Mesenchymal stem cell (in vitro differentiated cells and primary cell): ENCODE measurements around the gene PRSS57.

Source experiments
- DNase-seq: peaks from one replicate; pipeline ENCODE4 v3.0.0-alpha.2; 2013
- H2AFZ ChIP-seq: one replicate; pipeline ENCODE4 v1.6.1; 2013; ENCODE audit warnings: low read depth, mild to moderate bottlenecking, control low read depth, inconsistent platforms, low read length, moderate library complexity
- H2AK5ac ChIP-seq: 2 replicates; pipeline ENCODE4 v1.6.1; 2013; ENCODE audit warnings: low read length, moderate library complexity, mild to moderate bottlenecking, inconsistent platforms; ENCODE audit not compliant: severe bottlenecking
- H2BK120ac ChIP-seq: one replicate; pipeline ENCODE4 v1.6.1; 2013; ENCODE audit warnings: low read depth, mild to moderate bottlenecking, inconsistent platforms, low read length, moderate library complexity
- H2BK12ac ChIP-seq, 2 experiments: one replicate each; pipeline ENCODE4 v1.6.1; 2013; ENCODE audit warnings: inconsistent platforms in 2 of 2, low read length in 2 of 2, mild to moderate bottlenecking in 2 of 2, moderate library complexity in 2 of 2, control low read depth in 1 of 2
- H2BK15ac ChIP-seq: one replicate; pipeline ENCODE4 v1.6.1; 2013; ENCODE audit warnings: mild to moderate bottlenecking, low read depth, inconsistent platforms; ENCODE audit not compliant: poor library complexity, severe bottlenecking
- H2BK5ac ChIP-seq: 2 replicates; pipeline ENCODE4 v1.6.1; 2013; ENCODE audit warnings: low read depth, mild to moderate bottlenecking, low read length, control low read depth, inconsistent platforms; ENCODE audit not compliant: poor library complexity, severe bottlenecking
- H3K14ac ChIP-seq, 2 experiments: one replicate each; pipeline ENCODE4 v1.6.1; 2013; ENCODE audit warnings: inconsistent platforms in 2 of 2, low read length in 2 of 2, control low read depth in 1 of 2, mild to moderate bottlenecking in 1 of 2, moderate library complexity in 1 of 2
- H3K18ac ChIP-seq, 2 experiments: one replicate each; pipeline ENCODE4 v1.6.1; 2013; ENCODE audit warnings: inconsistent platforms in 2 of 2, low read length in 2 of 2, control low read depth in 1 of 2, low read depth in 1 of 2, mild to moderate bottlenecking in 1 of 2
- H3K23ac ChIP-seq, 2 experiments: one replicate each; pipeline ENCODE4 v1.6.1; 2013; ENCODE audit warnings: inconsistent platforms in 2 of 2, low read length in 2 of 2, mild to moderate bottlenecking in 2 of 2, moderate library complexity in 2 of 2, control low read depth in 1 of 2
- H3K27ac ChIP-seq: 2 replicates; pipeline ENCODE4 v1.5.1; 2013; ENCODE audit warnings: mild to moderate bottlenecking, moderate library complexity, low read length, control low read depth, inconsistent platforms; ENCODE audit not compliant: poor library complexity, severe bottlenecking
- H3K27me3 ChIP-seq, 2 experiments: 2 replicates each; pipeline versions ENCODE4 v1.6.1 to v1.7.0; 2013; ENCODE audit warnings: low read length in 2 of 2, mild to moderate bottlenecking in 2 of 2, moderate library complexity in 2 of 2, control low read depth in 1 of 2, inconsistent platforms in 1 of 2; ENCODE audit not compliant: control insufficient read depth in 1 of 2, insufficient read depth in 1 of 2
- H3K36me3 ChIP-seq, 2 experiments: 2 replicates each; pipeline versions ENCODE4 v1.6.1 to v1.7.0; 2013; ENCODE audit warnings: low read length in 2 of 2, control low read depth in 1 of 2, inconsistent platforms in 1 of 2, low read depth in 1 of 2, mild to moderate bottlenecking in 1 of 2; ENCODE audit not compliant: insufficient read depth in 2 of 2, control insufficient read depth in 1 of 2
- H3K4ac ChIP-seq, 2 experiments: one replicate each; pipeline ENCODE4 v1.6.1; 2013; ENCODE audit warnings: inconsistent platforms in 2 of 2, low read length in 2 of 2, mild to moderate bottlenecking in 2 of 2, moderate library complexity in 2 of 2, control low read depth in 1 of 2, low read depth in 1 of 2
- H3K4me1 ChIP-seq: 2 replicates; pipeline ENCODE4 v1.6.1; 2013; ENCODE audit warnings: low read depth, low read length, control low read depth; ENCODE audit not compliant: control insufficient read depth, insufficient read depth
- H3K4me2 ChIP-seq: 2 replicates; pipeline ENCODE4 v1.6.1; 2013; ENCODE audit warnings: low read length, mild to moderate bottlenecking, inconsistent platforms; ENCODE audit not compliant: poor library complexity, severe bottlenecking
- H3K4me3 ChIP-seq, 2 experiments: 2 replicates each; pipeline versions ENCODE4 v1.5.1 to v1.7.0; 2013; ENCODE audit warnings: low read length in 2 of 2, mild to moderate bottlenecking in 2 of 2, control low read depth in 1 of 2, low read depth in 1 of 2; ENCODE audit not compliant: insufficient read depth in 1 of 2
- H3K79me1 ChIP-seq: replicated peaks from 2 replicates; pipeline ENCODE4 v1.6.1; 2013; ENCODE audit warnings: mild to moderate bottlenecking, control low read depth, low read length, inconsistent platforms; ENCODE audit not compliant: poor library complexity, severe bottlenecking
- H3K9ac ChIP-seq: 2 replicates; pipeline ENCODE4 v1.7.0; 2013; ENCODE audit warnings: mild to moderate bottlenecking, low read length, moderate library complexity
- H3K9me3 ChIP-seq: 2 replicates; pipeline ENCODE4 v1.7.0; 2013; ENCODE audit warnings: mild to moderate bottlenecking, low read length; ENCODE audit not compliant: control insufficient read depth
- H4K8ac ChIP-seq: one replicate; pipeline ENCODE4 v1.6.1; 2013; ENCODE audit warnings: inconsistent platforms, mild to moderate bottlenecking, low read length, moderate library complexity
- H4K91ac ChIP-seq: one replicate; pipeline ENCODE4 v1.6.1; 2013; ENCODE audit warnings: mild to moderate bottlenecking, low read length, inconsistent platforms
- WGBS: methylation state at CpG from one replicate; pipeline ENCODE4 v1.1.7; 2013; ENCODE audit warnings: mixed read lengths; 5-methylcytosine and 5-hydroxymethylcytosine counted together

PRSS57 gene

DNA sequence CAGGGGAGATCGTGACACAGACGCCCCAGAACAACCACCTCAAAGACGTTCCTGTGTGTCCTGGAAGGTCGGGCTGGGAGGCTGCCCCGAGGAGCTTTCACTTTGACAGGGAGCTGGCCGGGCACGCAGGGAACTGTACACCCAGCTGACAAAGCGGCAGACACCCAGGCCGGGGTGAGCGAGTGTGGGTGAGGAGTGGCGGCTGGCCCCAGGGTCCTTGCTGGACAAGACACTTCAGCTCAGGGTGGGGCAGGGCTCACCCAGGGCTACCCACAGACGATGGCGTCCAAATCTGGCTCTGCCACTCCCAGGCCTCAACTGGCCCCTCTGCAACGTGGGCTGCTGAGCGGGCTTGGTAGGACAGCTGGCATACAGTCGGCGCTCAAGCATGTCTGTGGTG, 53.5 kb downstream of the PRSS57 start:
- H3K23ac ChIP-seq, result no peak overlapping the region
- H2BK12ac ChIP-seq, result no peak overlapping the region
- no peak overlapping the region for H4K8ac ChIP-seq
- WGBS, result 89% methylated on average over 17 of the region's 17 CpGs
- H3K4me3 ChIP-seq, result no peak overlapping the region
- DNase-seq, result no peak
- peaks cover 0 to 8% of the 10 kb centered on the region in 2 experiments for H3K27me3 ChIP-seq
- H3K18ac ChIP-seq, result no peak overlapping the region
- no peak overlapping the region for H2BK15ac ChIP-seq
- H3K9ac ChIP-seq, result no peak overlapping the region
- H2AK5ac ChIP-seq, result no peak overlapping the region
- H3K9me3 ChIP-seq, result no peaks in the 10 kb centered on the region
- H3K4ac ChIP-seq, result no peak overlapping the region
- H3K27ac ChIP-seq, result no peak overlapping the region
- no peak overlapping the region for H3K14ac ChIP-seq
- H4K91ac ChIP-seq, result no peak overlapping the region
- H3K79me1 ChIP-seq, result peaks cover 5% of the 10 kb centered on the region
- H3K4me1 ChIP-seq, result peaks cover 12% of the 10 kb centered on the region
- H2AFZ ChIP-seq, result no peak overlapping the region
- no peak overlapping the region for H2BK120ac ChIP-seq
- H2BK5ac ChIP-seq, result no peak overlapping the region
- no peak overlapping the region for H3K4me2 ChIP-seq
- peaks cover 14 to 43% of the 10 kb centered on the region in 2 experiments for H3K36me3 ChIP-seq

DNA sequence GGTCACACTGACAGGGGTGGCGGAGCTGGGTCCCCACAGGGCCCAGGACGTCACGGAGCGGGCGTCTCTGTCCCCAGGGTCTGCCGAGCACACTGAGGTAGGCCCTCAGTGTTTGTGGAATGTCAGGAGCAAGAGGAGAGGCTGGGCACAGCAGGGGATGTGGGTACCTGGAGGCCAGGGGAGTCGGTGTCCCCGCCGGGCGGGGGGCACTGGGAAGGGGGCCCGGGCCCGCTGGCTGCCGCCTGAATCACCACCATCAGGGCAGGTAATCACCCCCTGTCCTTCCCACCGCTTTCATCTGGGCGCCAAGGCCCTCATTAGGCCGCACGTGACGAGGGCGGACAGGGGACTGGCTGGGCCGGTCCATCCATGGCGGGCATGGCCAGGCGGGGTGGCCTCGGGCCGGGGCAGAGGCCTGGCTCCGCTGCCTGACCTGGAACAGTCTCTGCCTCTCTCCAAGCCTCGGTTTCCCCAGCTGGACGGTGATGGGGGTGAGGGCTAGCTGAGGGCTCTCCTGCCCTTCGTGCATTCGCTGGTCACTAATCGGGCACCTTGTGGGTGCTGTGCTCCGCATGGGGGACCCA, 54.6 kb downstream of the PRSS57 start:
- Histone ChIP-seq H3K18ac (no peak overlapping the region), H2AFZ (no peak overlapping the region), H3K27me3 (peaks cover 0 to 8% of the 10 kb centered on the region in 2 experiments), H2AK5ac (no peak overlapping the region), H2BK15ac (no peak overlapping the region), H3K27ac (no peak overlapping the region), H3K79me1 (peaks cover 2% of the 10 kb centered on the region), H3K4me3 (no peak overlapping the region), H2BK5ac (no peak overlapping the region), H3K4ac (no peak overlapping the region), H3K9ac (no peak overlapping the region), H2BK120ac (no peak overlapping the region), H2BK12ac (no peak overlapping the region), H3K23ac (no peak overlapping the region), H3K4me2 (no peak overlapping the region), H4K8ac (no peak overlapping the region), H3K14ac (no peak overlapping the region), H4K91ac (no peak overlapping the region), H3K4me1 (peaks cover 12% of the 10 kb centered on the region), H3K36me3 (peaks cover 7 to 33% of the 10 kb centered on the region in 2 experiments), H3K9me3 (no peaks in the 10 kb centered on the region)
- DNase-seq, result no peak
- WGBS, result 94% methylated on average over 28 of the region's 31 CpGs

GRCh38 chr19:640161-640558, 55.1 kb downstream of the PRSS57 start:
- no peak overlapping the region for H3K27ac ChIP-seq
- H3K36me3 ChIP-seq, result peaks cover 6 to 32% of the 10 kb centered on the region in 2 experiments
- 49% methylated on average over 18 of the region's 25 CpGs for WGBS
- peak overlapping the region; percentile 75 for H3K4me2 ChIP-seq
- no peak overlapping the region for H3K9ac ChIP-seq
- DNase-seq, result no peak
- H3K14ac ChIP-seq, result no peak overlapping the region
- H2BK120ac ChIP-seq, result no peak overlapping the region
- H3K9me3 ChIP-seq, result no peaks in the 10 kb centered on the region
- no peak overlapping the region for H2BK15ac ChIP-seq
- no peak overlapping the region for H4K91ac ChIP-seq
- H2AK5ac ChIP-seq, result no peak overlapping the region
- H3K18ac ChIP-seq, result no peak overlapping the region
- H2BK5ac ChIP-seq, result no peak overlapping the region
- peaks cover 3% of the 10 kb centered on the region for H3K79me1 ChIP-seq
- no peak overlapping the region for H4K8ac ChIP-seq
- H3K4me3 ChIP-seq, result peak overlapping the region; percentile 53 to 58
- no peak overlapping the region for H3K23ac ChIP-seq
- peaks cover 0 to 8% of the 10 kb centered on the region in 2 experiments for H3K27me3 ChIP-seq
- no peak overlapping the region for H2AFZ ChIP-seq
- peaks cover 15% of the 10 kb centered on the region for H3K4me1 ChIP-seq
- H3K4ac ChIP-seq, result no peak overlapping the region
- H2BK12ac ChIP-seq, result no peak overlapping the region

GRCh38 chr19:639253-640160, 55.7 kb downstream of the PRSS57 start, which contains the start of gene FGF22:
FGF22 (plus strand) TSS chr19:639879; CDS start chr19:639926, 47 bp downstream.
- Histone ChIP-seq H3K79me1 (peaks cover 6% of the 10 kb centered on the region), H4K8ac (no peak within 1 kb of the TSS), H2BK12ac (no peak within 1 kb of the TSS), H3K9ac (peak within 1 kb of the TSS; percentile 67), H3K23ac (no peak within 1 kb of the TSS), H3K14ac (peak within 1 kb of the TSS in 1 of 2 experiments; percentile 42), H3K27ac (no peak within 1 kb of the TSS), H4K91ac (no peak within 1 kb of the TSS), H2AFZ (peak within 1 kb of the TSS; percentile 83), H3K36me3 (peaks cover 0 to 27% of the 10 kb centered on the region in 2 experiments), H2AK5ac (no peak within 1 kb of the TSS), H3K4me2 (peak within 1 kb of the TSS; percentile 75), H2BK5ac (no peak within 1 kb of the TSS), H3K9me3 (no peaks in the 10 kb centered on the region), H2BK15ac (no peak within 1 kb of the TSS), H3K4ac (no peak within 1 kb of the TSS), H3K4me1 (peaks cover 18% of the 10 kb centered on the region), H3K18ac (no peak within 1 kb of the TSS), H3K4me3 (peak within 1 kb of the TSS; percentile 53 to 81), H2BK120ac (no peak within 1 kb of the TSS), H3K27me3 (peaks cover 0 to 8% of the 10 kb centered on the region in 2 experiments)
- peak; percentile 88 for DNase-seq
- 8% methylated on average over 75 of the region's 109 CpGs for WGBS
